NCI-H1105 (cell line): ENCODE data around the gene EXOSC9.
"Not testable (repeated sequence)": the region's sequence is repeated elsewhere in the genome, so short reads cannot be mapped to it uniquely, and the experiment has no call there.

Source experiments
- DNase-seq: peaks from one replicate; lab custom pipeline; 2025; lab: John Stamatoyannopoulos, UW

EXOSC9 gene

DNA sequence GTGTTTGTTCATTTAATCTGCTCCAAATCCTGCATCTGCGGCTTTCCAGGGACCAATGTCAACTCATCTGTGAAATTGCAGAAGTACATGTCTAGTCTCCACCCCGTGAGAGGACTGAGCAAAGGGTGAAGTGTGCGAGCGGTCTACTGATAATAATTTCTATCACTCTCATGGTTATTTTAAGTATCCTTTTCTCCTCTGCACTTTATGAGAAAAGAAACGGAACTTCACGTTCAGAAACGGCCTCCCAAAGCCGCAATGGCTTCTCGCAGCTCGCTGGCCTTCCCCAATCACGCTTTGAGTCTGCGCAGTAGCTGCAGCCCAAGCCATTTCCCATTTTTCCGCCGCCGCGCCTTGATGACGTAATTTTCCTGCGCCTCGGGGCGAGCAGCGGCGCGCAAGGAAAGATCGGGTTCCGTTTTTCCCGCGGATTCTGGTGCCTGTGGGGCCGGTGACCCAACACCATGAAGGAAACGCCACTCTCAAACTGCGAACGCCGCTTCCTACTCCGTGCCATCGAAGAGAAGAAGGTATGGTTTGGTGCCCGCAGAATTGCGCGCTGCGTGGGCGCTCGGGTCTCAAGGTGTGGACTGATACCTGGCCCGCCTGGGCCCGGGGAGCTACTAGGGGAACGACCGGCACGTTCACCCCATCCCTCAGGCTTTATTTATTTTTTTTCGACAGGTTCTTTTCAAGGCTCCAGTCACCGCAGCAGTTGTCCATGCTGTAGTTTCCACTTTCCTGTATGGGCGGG lies at the start of gene EXOSC9:
EXOSC9 (plus strand) TSS at position 363 of the 754 bp plus-strand sequence; CDS start at position 465, 102 bp downstream.
- DNase-seq: peak; percentile 77

GRCh38 chr4:121752142-121752541 lies 49.0 kb upstream of the EXOSC9 start:
- DNase-seq: not testable (repeated sequence)

- DNase-seq: no peak
These were observed 42.1 kb upstream of the EXOSC9 start for GRCh38 chr4:121758925-121759568.

DNA sequence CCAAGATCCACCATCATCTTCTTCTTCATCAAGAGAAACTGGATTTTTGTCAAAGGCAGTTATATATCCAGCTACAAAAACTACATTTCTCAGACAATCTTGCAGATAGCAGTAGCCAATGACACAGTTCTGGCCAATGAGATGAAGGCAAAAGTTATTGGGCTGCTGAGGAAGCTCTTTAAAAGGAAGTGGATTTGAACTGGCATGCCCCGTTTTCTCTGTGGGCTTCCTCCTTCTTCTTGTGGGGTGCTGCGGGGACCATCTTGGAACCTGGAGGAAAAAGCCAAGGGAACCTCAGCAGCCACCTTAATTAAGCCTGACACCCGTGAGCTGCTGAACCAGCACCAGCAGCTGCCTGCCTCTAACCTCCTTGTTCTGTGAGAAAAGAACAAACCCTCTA lies 40.9 kb upstream of the EXOSC9 start:
- DNase-seq: no peak

- no peak for DNase-seq
These were observed 36.8 kb upstream of the EXOSC9 start for GRCh38 chr4:121764303-121764701.

- DNase-seq: no peak
These were observed 36.3 kb upstream of the EXOSC9 start, which contains the start of gene SMIM43 for GRCh38 chr4:121764702-121765367. Gene SMIM43 (minus strand): TSS chr4:121765164. CDS start chr4:121765105, 59 bp downstream.

DNA sequence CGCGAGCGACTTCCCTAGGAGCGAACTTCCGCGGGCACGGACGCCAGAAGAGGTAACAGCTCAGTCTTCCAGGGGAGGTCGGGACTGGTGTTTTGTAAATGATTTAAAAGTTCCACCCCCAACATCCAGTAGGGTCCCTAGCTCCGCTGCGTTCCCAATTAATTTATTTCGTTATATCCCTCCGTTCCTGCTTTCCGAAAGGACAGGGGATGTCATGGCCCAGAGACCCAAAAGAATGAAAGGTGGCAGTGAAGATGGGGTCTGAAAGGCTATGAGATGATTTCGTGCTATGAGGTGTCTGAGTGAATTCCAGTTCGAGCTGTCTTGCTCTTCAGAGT lies 35.8 kb upstream of the EXOSC9 start:
- no peak for DNase-seq

- no peak for DNase-seq
These were observed 35.1 kb upstream of the EXOSC9 start for GRCh38 chr4:121765971-121766538.

- no peak for DNase-seq
These were observed 34.0 kb upstream of the EXOSC9 start for GRCh38 chr4:121767166-121767565.

DNA sequence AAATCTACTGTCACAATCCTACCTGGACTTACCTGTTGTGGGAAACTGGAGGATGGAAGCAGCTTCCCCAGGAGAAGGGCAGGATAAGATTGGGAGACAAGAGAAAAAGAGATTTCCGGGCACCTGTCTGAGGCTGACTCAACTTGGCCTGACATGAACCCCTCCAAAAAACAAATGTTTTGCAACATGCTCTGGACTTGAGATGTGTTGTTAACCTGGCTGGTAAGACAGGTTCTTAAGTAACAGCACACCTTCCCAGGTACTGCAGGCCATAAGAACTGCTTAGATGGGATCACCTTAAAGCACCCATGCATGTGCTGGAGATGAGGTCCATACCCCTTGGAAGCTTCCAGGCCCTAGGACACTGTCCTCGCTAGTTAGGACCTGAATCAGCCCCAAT lies 31.8 kb upstream of the EXOSC9 start:
- DNase-seq: no peak

DNA sequence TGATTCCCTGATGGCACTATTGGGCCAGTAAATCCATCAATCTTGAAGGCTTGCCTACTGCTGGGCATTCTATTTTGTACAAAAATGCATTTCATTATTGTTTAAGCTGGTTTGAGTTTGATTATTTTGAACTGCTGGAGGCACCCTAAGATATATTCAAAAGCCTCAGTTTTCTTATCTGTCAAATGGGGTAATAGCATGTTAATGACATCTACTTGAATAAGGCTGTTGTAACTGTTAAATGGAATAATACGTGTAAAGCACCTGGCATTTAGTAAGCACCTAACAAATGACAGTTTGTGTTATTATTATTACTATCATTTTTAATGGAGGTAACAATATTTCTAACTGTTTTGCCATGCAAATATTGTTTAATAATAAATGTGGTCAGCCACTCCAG lies 29.3 kb upstream of the EXOSC9 start:
- no peak for DNase-seq

DNA sequence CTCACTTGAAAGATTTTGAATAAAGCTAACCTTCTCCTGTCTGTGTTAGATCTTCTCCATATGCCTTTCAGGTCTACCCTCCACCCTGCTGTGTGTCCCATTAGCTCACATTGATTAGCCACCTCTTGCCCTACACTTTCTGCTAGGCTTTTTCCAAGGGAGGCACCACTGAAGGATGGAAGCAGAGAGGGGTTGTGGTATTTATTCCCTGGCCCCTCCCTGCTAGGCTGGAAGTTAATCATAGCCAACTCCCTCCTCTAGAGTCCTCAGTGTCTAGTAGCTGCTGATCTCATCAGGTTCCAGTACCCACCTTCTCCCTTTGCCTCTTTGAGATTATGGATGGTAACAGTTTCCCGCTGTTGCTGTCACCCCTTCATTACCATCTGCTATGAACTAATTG lies 27.2 kb upstream of the EXOSC9 start:
- no peak for DNase-seq

- DNase-seq: no peak
These were observed 24.3 kb upstream of the EXOSC9 start for GRCh38 chr4:121776610-121777401.

DNA sequence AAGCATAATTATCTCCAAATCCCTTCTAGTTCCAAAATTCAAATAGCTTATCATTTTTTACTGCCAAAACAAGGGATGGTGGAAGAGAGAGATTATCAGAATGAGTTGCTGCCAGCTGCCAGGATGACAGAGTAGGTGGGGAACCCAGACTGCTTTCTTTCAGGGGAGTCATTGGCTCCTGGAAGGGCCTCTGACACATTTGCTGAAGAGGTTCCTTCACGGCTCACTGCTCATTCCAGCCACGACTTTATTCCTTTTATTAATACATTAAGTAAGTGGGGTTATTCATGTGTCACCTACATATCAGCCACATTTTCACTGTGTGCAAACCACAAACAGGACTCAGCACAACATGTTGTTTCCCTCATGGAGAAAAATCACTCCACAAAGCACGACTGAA lies 23.5 kb upstream of the EXOSC9 start:
- no peak for DNase-seq

- no peak for DNase-seq
These were observed 22.0 kb upstream of the EXOSC9 start for GRCh38 chr4:121778991-121779628.

- no peak for DNase-seq
These were observed 17.9 kb upstream of the EXOSC9 start for GRCh38 chr4:121783210-121783609.

- DNase-seq: no peak
These were observed 16.7 kb upstream of the EXOSC9 start for GRCh38 chr4:121784401-121784800.

DNA sequence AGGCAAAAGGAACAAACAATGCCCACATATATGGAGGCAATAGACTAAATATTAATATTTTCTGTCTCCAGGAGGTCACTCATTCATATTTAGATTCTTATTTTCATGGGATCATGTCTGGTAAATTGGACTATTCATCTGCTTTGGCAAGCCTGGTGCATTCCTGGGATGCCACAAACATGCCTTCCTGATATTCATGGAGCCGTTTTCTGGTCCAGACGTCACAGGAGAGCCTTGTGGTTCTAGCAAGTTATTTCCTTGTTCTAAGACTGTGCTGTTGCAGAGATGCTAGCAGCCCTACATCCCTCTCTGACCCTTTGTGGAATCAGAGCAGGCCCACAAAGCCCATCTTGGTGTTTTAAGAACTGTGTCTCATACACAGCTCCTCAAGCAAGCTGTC lies 16.1 kb upstream of the EXOSC9 start:
- no peak for DNase-seq

GRCh38 chr4:121785479-121785878 lies 15.6 kb upstream of the EXOSC9 start:
- no peak for DNase-seq

DNA sequence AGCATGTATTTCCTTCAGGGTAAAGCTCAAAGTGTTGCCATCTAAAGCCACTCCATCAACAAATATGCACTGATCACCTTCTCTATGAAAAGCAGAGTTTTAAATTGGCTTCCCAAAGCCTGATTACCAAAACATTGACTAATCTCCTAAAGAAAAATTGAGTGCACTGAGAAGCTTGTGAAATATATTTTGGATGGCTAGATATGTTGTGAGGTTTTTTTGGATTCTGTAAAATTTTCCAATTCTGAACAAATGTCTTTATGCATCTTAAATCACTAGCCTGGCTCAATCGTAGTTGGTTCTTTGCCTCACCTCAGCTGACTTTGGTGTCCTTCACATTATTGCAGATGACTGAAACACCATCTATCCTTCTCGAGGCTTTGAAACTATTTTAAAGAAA lies 14.9 kb upstream of the EXOSC9 start:
- no peak for DNase-seq

- no peak for DNase-seq
These were observed 12.2 kb upstream of the EXOSC9 start for GRCh38 chr4:121788896-121789295.

GRCh38 chr4:121789455-121789854 lies 11.7 kb upstream of the EXOSC9 start:
- no peak for DNase-seq
